Breast epithelium (tissue), 3 donors: ENCODE results near the gene MEX3A.

Experiments used
- POLR2A ChIP-seq: fragments of 450-650 bp; IDR thresholded peaks from one replicate; pipeline ENCODE4 v1.6.1; 2016; ENCODE audit warnings: antibody characterized with exemption, mild to moderate bottlenecking, moderate library complexity
- TF ChIP-seq, protein P1 (sequence below), 3 donors: fragments of 450-650 bp; IDR thresholded peaks; one replicate each; pipeline ENCODE4 v1.5.1; 2016 to 2017; ENCODE audit warnings: antibody characterized with exemption in 3 of 3, mild to moderate bottlenecking in 3 of 3, moderate library complexity in 3 of 3

DNA sequence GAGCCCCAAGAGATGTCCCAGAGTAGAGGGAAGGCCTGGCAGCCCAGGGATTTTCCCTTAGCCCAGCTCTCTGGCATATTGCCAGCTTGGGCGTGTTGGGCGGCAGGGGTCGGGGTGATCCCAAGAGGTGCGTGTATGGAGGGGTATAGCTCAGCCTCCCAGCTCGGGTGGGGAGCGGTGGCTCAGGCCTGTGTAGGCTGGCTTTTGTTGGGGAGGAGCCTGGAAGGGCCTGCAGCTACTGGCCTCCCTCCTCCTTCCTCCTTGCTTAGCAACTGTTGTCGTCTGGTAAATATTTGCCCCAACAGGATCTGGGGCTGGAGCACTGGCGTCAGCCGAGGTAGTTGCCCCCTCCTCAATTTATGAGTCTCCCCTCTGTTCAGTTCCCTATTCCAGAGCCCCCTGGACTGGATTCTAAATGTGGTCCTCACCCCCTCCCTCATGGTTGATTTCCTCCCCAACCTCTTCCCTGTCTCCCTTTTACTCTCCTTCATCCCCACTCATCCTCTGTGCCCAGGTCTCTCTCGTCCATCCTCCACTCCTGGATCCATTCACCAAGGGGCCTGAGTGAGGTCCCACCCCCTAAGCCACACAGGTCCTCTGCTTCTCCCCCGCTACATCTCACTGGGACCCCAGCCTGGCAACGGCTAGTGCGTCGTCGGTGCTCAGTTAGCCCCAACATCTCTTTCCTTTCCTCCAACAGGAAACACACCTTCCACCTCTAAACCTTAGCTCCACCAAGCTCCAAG is 22.0 kb upstream of the MEX3A start:
- TF ChIP-seq, protein P1, sequence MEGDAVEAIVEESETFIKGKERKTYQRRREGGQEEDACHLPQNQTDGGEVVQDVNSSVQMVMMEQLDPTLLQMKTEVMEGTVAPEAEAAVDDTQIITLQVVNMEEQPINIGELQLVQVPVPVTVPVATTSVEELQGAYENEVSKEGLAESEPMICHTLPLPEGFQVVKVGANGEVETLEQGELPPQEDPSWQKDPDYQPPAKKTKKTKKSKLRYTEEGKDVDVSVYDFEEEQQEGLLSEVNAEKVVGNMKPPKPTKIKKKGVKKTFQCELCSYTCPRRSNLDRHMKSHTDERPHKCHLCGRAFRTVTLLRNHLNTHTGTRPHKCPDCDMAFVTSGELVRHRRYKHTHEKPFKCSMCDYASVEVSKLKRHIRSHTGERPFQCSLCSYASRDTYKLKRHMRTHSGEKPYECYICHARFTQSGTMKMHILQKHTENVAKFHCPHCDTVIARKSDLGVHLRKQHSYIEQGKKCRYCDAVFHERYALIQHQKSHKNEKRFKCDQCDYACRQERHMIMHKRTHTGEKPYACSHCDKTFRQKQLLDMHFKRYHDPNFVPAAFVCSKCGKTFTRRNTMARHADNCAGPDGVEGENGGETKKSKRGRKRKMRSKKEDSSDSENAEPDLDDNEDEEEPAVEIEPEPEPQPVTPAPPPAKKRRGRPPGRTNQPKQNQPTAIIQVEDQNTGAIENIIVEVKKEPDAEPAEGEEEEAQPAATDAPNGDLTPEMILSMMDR (IDR thresholded peaks at IDR 0.05), result no peak
- no peak for TF ChIP-seq POLR2A
